Activated T-cell treated with anti-CD3 and anti-CD28 coated beads for 24 hours (primary cell): ENCODE data around the gene BRSK2.

ENCODE experiments used
- DNase-seq: peaks from one replicate; pipeline ENCODE4 v3.0.0-alpha.2; 2020; ENCODE audit warnings: low read depth

BRSK2 gene

GRCh38 chr11:1438261-1438966 lies 48.7 kb downstream of the BRSK2 start:
- DNase-seq: no peak

- no peak for DNase-seq
These were observed 49.2 kb downstream of the BRSK2 start for GRCh38 chr11:1438967-1439330.

GRCh38 chr11:1439341-1439740 lies 49.6 kb downstream of the BRSK2 start:
- DNase-seq: no peak

- no peak for DNase-seq
These were observed 50.3 kb downstream of the BRSK2 start for GRCh38 chr11:1440066-1440465.

- no peak for DNase-seq
These were observed 50.8 kb downstream of the BRSK2 start for GRCh38 chr11:1440496-1440895.

GRCh38 chr11:1442163-1442562 lies 52.4 kb downstream of the BRSK2 start:
- no peak for DNase-seq

- no peak for DNase-seq
These were observed 53.2 kb downstream of the BRSK2 start for GRCh38 chr11:1442807-1443366.

- DNase-seq: no peak
These were observed 54.0 kb downstream of the BRSK2 start for GRCh38 chr11:1443737-1444136.

GRCh38 chr11:1444321-1444720 lies 54.6 kb downstream of the BRSK2 start:
- DNase-seq: no peak

- no peak for DNase-seq
These were observed 55.2 kb downstream of the BRSK2 start for GRCh38 chr11:1444823-1445422.

GRCh38 chr11:1445741-1446445 lies 56.2 kb downstream of the BRSK2 start:
- no peak for DNase-seq

GRCh38 chr11:1446623-1447022 lies 56.9 kb downstream of the BRSK2 start:
- DNase-seq: no peak

GRCh38 chr11:1447845-1448825 lies 58.4 kb downstream of the BRSK2 start:
- no peak for DNase-seq

- DNase-seq: no peak
These were observed 59.1 kb downstream of the BRSK2 start for GRCh38 chr11:1448882-1449281.

GRCh38 chr11:1449490-1450243 lies 59.9 kb downstream of the BRSK2 start:
- DNase-seq: no peak

GRCh38 chr11:1450344-1450875 lies 60.7 kb downstream of the BRSK2 start:
- no peak for DNase-seq

GRCh38 chr11:1450949-1451710 lies 61.4 kb downstream of the BRSK2 start:
- no peak for DNase-seq

GRCh38 chr11:1451781-1452470 lies 62.2 kb downstream of the BRSK2 start:
- DNase-seq: no peak

GRCh38 chr11:1452744-1453143 lies 63.0 kb downstream of the BRSK2 start:
- no peak for DNase-seq
